ENCODE measurements around the gene ASB2. TPM values are rescaled to one million over a fixed set of nuclear protein-coding genes. Genes with fewer than 3 reads are reported as not detected.

Gene ASB2
- total and polyA plus RNA-seq, 2 of the 13 experiments (the other 11 are each of a cell fraction or from before 2014, with no cell fraction given) = 0.82 to 4.1 TPM

DNA sequence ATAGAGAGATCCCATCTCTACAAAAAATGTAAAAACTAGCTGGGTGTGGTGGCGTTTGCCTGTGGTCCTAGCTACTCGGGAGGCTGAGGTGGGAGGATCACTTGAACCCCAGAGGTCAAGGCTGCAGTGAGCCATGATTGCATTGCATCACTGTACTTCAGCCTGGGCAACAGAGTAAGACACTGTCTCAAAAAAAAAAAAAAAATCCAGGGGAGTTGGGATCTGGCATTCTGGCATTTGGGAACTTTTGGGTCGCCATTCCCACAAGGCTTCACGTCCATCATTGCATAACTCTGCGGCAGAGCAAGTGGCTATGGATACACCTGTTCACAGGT, 83.9 kb downstream of the ASB2 start:
- Histone ChIP-seq H3K27me3 (ENCODE audit: control insufficient read depth in 1 of 2, insufficient read depth in 2 of 2, low read length in 2 of 2) (peaks cover 5 to 49% of the 10 kb centered on the region in 2 experiments; a peak in 4 of 5 replicates), H3K4me2 (ENCODE audit: low read depth, low read length) (peak overlapping the region; percentile 60), H3K4me1 (ENCODE audit: insufficient read depth, low read length) (peaks cover 49% of the 10 kb centered on the region), H2AFZ (ENCODE audit: low read length) (no peak overlapping the region), H3K36me3 (replicated peaks in 1 of 2; ENCODE audit: control insufficient read depth in 1 of 2, insufficient read depth in 2 of 2, low read length in 2 of 2) (no peaks in the 10 kb centered on the region), H3K79me2 (ENCODE audit: insufficient read depth, low read length) (no peaks in the 10 kb centered on the region), H3K27ac (ENCODE audit: extremely low read length, insufficient read depth, low read length) (no peak overlapping the region), H4K20me1 (ENCODE audit: insufficient read depth, low read length) (no peaks in the 10 kb centered on the region), H3K9me3 (ENCODE audit: low read length) (no peaks in the 10 kb centered on the region), H3K9ac (ENCODE audit: insufficient read depth, low read depth, low read length) (no peak overlapping the region), H3K4me3 (replicated peaks in 1 of 3; ENCODE audit: insufficient read depth in 1 of 3, low read depth in 2 of 3, low read length in 3 of 3) (no peak overlapping the region)
- 44% methylated on average over 5 of the region's 5 CpGs for WGBS (ENCODE audit: low lambda C conversion rate)
- no TSS peak for BruUV-seq (replicated peaks)
- FAIRE-seq = no peak
- TF ChIP-seq ZNF558 (CRISPR knock-in tag; IDR thresholded peaks at IDR 0.05; ENCODE audit: borderline replicate concordance) (no peak), TBL1XR1 (IDR thresholded peaks at IDR 0.05; ENCODE audit: borderline replicate concordance, low read length, partially characterized antibody) (no peak), ELF4 (CRISPR knock-in tag; IDR thresholded peaks at IDR 0.05; ENCODE audit: borderline replicate concordance) (no peak), ZSCAN20 (CRISPR knock-in tag; IDR thresholded peaks at IDR 0.05; ENCODE audit: borderline replicate concordance) (no peak), NFYB (CRISPR knock-in tag; IDR thresholded peaks at IDR 0.05) (no peak), PCBP2 (optimal IDR thresholded peaks at IDR 0.05; ENCODE audit: low read depth, low read length, poor library complexity, severe bottlenecking) (no peak), ZNF549 (CRISPR knock-in tag; IDR thresholded peaks at IDR 0.05) (no peak), POLR2AphosphoS2 (IDR thresholded peaks at IDR 0.05; ENCODE audit: low read depth, low read length) (no peak)
- TF ChIP-seq, protein P1, sequence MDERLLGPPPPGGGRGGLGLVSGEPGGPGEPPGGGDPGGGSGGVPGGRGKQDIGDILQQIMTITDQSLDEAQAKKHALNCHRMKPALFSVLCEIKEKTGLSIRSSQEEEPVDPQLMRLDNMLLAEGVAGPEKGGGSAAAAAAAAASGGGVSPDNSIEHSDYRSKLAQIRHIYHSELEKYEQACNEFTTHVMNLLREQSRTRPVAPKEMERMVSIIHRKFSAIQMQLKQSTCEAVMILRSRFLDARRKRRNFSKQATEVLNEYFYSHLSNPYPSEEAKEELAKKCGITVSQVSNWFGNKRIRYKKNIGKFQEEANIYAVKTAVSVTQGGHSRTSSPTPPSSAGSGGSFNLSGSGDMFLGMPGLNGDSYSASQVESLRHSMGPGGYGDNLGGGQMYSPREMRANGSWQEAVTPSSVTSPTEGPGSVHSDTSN (CRISPR knock-in tag; IDR thresholded peaks at IDR 0.05) = no peak
- TF ChIP-seq, protein P2, sequence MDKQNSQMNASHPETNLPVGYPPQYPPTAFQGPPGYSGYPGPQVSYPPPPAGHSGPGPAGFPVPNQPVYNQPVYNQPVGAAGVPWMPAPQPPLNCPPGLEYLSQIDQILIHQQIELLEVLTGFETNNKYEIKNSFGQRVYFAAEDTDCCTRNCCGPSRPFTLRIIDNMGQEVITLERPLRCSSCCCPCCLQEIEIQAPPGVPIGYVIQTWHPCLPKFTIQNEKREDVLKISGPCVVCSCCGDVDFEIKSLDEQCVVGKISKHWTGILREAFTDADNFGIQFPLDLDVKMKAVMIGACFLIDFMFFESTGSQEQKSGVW (CRISPR knock-in tag; IDR thresholded peaks at IDR 0.05; ENCODE audit: borderline replicate concordance) = no peak
- TF ChIP-seq, protein P3, sequence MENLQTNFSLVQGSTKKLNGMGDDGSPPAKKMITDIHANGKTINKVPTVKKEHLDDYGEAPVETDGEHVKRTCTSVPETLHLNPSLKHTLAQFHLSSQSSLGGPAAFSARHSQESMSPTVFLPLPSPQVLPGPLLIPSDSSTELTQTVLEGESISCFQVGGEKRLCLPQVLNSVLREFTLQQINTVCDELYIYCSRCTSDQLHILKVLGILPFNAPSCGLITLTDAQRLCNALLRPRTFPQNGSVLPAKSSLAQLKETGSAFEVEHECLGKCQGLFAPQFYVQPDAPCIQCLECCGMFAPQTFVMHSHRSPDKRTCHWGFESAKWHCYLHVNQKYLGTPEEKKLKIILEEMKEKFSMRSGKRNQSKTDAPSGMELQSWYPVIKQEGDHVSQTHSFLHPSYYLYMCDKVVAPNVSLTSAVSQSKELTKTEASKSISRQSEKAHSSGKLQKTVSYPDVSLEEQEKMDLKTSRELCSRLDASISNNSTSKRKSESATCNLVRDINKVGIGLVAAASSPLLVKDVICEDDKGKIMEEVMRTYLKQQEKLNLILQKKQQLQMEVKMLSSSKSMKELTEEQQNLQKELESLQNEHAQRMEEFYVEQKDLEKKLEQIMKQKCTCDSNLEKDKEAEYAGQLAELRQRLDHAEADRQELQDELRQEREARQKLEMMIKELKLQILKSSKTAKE (CRISPR knock-in tag; IDR thresholded peaks at IDR 0.05; ENCODE audit: borderline replicate concordance) = no peak
- ChIA-PET POLR2A (no interaction called here), CTCF (ENCODE audit: low intra/inter-chr PET ratio, low total read pairs) (interaction anchor here (1.1 to 2.9 kb wide), 5 partner anchors 35 to 244 kb away, joined by 3 to 18 read pairs (median 4); no protein-coding TSS in a partner anchor)
- intact Hi-C loops (cut with micrococcal nuclease; ENCODE audit: unreplicated experiment) = loop anchor here (2.0 to 10.0 kb wide), 2 partner anchors 108 to 238 kb away; partner anchors contain the start of gene PRIMA1
- no peak for DNase-seq (ENCODE audit: low spot score)
- in situ Hi-C loops (cut with HindIII; ENCODE audit: extremely low pct_ligation_motif_present, low pct_unique_long_range_greater_than_20kb) = no loop called here
- ATAC-seq = no peak
